Measurements from ENCODE around the gene ZNF583.

The ZNF583 gene

GRCh38 chr19:56403764-56404704 is at the start of gene ZNF583:
TSS of gene ZNF583 (plus strand) at chr19:56404332. CDS start at chr19:56407115, 2,783 bp downstream.
- peak; percentile 96 for DNase-seq

DNA sequence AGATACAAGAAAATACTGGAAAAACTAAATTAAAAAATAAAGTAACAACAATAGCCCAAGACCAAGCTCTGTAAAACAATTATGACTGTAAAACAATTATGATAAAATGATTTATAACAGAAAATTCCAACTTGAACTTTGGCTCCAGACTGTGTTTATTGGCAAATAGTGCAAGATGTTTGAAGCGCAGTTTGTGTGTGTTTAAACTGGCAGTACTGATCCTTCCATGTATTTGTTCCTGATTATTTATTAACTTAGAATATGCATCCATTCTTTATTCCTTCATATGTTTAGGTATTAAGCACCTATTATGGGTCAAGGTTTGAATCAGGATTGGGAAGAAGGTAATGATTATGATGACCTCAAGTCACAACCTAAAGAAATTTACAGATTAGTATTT is 48.6 kb upstream of the ZNF583 start:
- no peak for DNase-seq

DNA sequence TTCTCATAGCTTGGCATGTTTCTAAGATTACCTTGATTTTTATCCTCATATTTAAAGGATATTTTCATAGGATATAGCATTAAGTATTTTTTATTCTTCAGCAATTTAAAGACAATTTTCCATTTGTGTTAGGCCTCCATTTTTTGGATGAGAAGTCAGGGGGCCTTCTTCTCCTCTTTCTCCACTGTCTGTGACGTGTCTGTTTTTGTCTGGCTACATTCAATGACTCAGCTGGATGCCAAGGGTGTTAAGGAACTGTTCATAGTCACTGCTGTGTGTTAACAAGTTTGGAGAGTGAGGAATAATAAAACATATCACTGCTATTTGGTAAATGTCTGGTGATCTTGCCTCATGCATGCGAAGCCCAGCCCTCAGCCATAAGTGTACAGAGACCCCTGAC is 47.2 kb upstream of the ZNF583 start:
- no peak for DNase-seq

GRCh38 chr19:56360841-56361240 is 43.3 kb upstream of the ZNF583 start:
- peak; percentile 8 for DNase-seq

GRCh38 chr19:56367829-56368711 is 36.1 kb upstream of the ZNF583 start:
- peak; percentile 95 for DNase-seq

DNA sequence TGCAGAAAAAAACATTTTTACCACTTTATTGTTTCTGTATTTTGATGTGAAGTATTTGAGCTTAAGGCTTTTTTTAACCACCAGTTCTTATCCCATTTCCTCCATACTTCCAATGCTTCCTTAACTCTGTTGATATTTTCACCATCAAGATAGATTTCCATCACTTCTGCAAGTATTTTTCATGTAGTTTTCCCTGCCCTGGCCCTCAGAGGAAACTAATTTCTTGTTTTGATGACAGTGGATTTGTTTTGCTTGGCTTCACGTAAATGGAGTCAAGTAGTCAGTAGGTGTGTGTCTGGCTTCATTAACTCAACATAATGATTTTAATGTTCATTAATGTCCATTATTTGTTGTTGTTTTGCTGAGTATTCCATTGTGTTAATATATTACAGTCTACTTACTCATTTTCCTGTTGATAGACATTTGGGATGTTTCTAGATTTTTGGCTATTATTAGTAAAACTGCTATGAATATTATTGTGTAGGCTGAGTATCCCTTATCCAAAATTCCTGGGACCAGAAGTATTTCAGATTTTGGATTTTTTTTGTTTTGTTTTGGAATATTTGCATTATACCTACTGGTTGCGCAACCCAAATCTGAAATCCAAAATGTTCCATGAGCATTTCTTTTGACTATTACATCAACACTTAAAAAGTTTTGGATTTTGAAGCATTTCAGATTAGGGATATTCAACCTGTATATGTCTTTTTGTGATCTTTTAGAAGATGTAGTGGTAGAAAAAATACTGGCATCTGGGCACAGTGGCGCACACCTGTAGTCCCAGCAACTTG is 34.1 kb upstream of the ZNF583 start:
- DNase-seq = no peak

- no peak for DNase-seq
Observed at GRCh38 chr19:56372281-56372680, 31.9 kb upstream of the ZNF583 start.

- peak; percentile 30 for DNase-seq
Observed at GRCh38 chr19:56377105-56377924, 26.8 kb upstream of the ZNF583 start.

GRCh38 chr19:56383826-56384605 is 20.1 kb upstream of the ZNF583 start:
- peak; percentile 46 for DNase-seq

GRCh38 chr19:56393119-56394012 is 10.8 kb upstream of the ZNF583 start, which contains the start of gene ZNF582:
TSS of gene ZNF582 (minus strand) at chr19:56393534. CDS start at chr19:56391752, 1,782 bp downstream.
- DNase-seq = peak; percentile 97

DNA sequence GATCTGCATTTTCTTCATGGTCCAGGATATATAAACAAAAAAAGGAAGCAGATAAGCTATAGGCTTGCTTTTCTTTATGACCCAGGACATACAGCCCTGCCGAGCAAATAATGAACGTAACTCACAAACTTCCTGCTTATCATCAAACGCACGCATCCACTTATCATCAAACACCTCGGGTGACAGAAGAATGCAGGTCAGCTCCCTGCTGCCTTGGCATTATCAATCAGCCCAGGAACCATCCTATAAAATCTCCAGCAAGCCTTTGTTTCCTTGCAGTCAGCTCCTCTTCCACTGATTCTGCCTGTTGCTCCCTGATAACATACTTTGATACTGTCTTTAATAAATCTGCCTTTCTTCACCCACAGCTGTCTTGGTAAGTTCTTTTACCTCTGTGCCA is 5.3 kb upstream of the ZNF583 start:
- no peak for DNase-seq

GRCh38 chr19:56400485-56400884 is 3.6 kb upstream of the ZNF583 start:
- no peak for DNase-seq

DNA sequence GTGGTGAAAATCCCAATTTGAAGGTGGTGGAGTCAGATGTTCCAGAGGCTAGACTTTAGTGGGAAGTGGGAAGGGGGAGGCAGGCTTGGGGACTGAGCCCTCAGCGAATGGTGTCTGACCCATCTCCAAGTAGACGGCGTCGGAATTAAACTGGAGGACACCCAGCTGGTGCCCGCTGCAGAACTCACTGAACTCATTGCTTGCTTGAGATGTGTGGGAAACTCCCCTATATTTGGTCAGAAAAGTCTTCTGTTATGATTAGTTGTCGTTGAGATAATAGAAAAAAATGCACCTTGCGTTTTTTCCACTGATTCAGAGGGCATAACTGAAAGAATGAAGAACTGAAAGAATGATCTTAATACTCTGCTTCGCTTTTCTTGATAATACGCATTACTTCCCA is 871 bp upstream of the ZNF583 start:
- peak; percentile 8 for DNase-seq

- no peak for DNase-seq
Observed at GRCh38 chr19:56404705-56405056, 549 bp downstream of the ZNF583 start.

DNA sequence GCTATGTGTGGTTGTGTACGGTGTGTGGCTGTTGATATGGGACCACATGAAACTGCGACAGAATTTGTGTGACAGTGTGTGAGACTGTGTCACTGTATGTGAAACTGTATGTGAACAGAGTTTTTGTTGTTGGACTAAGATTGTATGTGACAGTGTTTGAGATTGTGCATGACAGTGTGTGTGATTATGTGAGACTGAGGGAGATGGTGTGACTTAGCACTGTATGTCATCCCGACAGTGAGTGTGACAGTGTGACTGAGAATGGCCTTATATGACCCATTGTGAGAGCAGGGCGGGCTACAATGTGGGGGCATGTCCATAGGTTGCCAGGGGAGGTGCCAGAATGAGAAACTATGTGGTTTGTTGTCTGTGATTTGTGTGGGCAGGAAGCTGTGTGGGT is 930 bp downstream of the ZNF583 start:
- DNase-seq = no peak

GRCh38 chr19:56423276-56423984 is 19.3 kb downstream of the ZNF583 start:
- DNase-seq = peak; percentile 2

- peak; percentile 1 for DNase-seq
Observed at GRCh38 chr19:56423985-56424353, 19.8 kb downstream of the ZNF583 start.

DNA sequence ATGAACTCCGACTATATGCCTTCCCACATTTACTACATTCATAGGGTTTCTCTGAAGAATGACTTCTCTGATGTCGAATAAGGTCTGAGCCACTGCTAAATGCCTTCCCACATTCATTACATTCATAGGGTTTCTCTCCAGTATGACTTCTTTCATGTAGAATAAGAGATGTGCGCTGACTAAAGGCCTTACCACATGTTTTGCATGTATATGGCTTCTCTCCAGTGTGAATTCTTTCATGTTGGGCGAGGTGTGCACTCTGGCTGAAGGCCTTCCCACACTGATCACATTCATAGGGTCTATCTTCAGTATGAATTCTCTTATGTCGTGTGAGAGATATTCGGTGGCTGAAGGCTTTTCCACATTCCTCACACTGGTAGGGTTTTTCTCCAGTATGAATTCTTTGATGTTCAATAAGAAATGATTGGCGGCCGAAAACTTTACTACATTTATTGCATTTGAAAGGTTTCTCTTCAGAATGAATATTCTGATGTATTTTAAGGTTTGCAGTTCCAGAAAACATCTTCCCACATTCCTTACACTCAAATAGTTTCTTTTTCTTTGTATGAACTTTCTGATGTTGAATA is 37.2 kb downstream of the ZNF583 start:
- no peak for DNase-seq

DNA sequence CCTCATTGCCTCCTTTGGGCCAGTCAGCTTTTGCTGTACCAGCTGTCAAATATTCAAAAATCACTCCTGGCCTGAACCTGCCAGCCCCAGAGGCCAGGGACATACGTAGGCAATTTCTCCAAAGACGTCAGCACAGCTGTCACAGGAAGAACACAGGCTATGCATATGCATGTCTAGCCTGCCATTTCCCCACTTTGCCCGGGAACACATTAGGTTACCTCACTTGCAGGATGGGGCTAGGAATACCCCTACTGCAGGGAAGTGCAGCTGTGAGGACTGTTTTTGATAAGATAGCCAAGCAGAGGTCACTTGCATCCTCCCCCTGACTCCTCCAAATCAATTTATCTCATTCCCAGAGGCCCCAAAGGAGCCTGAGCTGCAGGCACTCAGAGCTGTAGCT is 70.2 kb downstream of the ZNF583 start:
- DNase-seq = no peak
